H9 (cell line): Measurements from ENCODE around the gene REXO2. TPM values are rescaled to one million over a fixed set of nuclear protein-coding genes. Genes with fewer than 3 reads are reported as not detected.

Experiments used
- DNase-seq: peaks from one replicate; pipeline ENCODE4 v3.0.0-alpha.2; 2017
- H2AFZ ChIP-seq: one replicate; pipeline ENCODE4 v1.6.1; 2013; ENCODE audit warnings: mild to moderate bottlenecking, low read length, control low read depth, moderate library complexity
- H2AK5ac ChIP-seq: 2 replicates; pipeline ENCODE4 v1.6.1; 2013; ENCODE audit warnings: low read length, control low read depth, mixed read lengths; ENCODE audit not compliant: insufficient read length
- H2BK120ac ChIP-seq: one replicate; pipeline ENCODE4 v1.6.1; 2013; ENCODE audit warnings: low read depth, mild to moderate bottlenecking, low read length, control low read depth, inconsistent platforms; ENCODE audit not compliant: poor library complexity, severe bottlenecking
- H2BK12ac ChIP-seq: 2 replicates; pipeline ENCODE4 v1.6.1; 2013; ENCODE audit warnings: low read length, control low read depth, mixed read lengths, low read depth; ENCODE audit not compliant: insufficient read length
- H2BK15ac ChIP-seq: 2 replicates; pipeline ENCODE4 v1.6.1; 2013; ENCODE audit warnings: low read depth, low read length, control low read depth
- H2BK20ac ChIP-seq: one replicate; pipeline ENCODE4 v1.6.1; 2013; ENCODE audit warnings: low read depth, mild to moderate bottlenecking, low read length, control low read depth, inconsistent platforms; ENCODE audit not compliant: poor library complexity, severe bottlenecking
- H2BK5ac ChIP-seq: 2 replicates; pipeline ENCODE4 v1.6.1; 2013; ENCODE audit warnings: low read length, control low read depth, mixed read lengths; ENCODE audit not compliant: insufficient read length
- H3K14ac ChIP-seq: 2 replicates; pipeline ENCODE4 v1.6.1; 2013; ENCODE audit warnings: low read length, control low read depth; ENCODE audit not compliant: insufficient read depth
- H3K18ac ChIP-seq: 2 replicates; pipeline ENCODE4 v1.6.1; 2013; ENCODE audit warnings: low read depth, mild to moderate bottlenecking, mixed read lengths, low read length, control low read depth; ENCODE audit not compliant: insufficient read length
- H3K23ac ChIP-seq: 2 replicates; pipeline ENCODE4 v1.6.1; 2013; ENCODE audit warnings: low read length, control low read depth, mixed read lengths, low read depth; ENCODE audit not compliant: insufficient read length
- H3K23me2 ChIP-seq: 2 replicates; pipeline ENCODE4 v1.6.1; 2013; ENCODE audit warnings: low read depth, mild to moderate bottlenecking, mixed read lengths, low read length, control low read depth; ENCODE audit not compliant: insufficient read length, poor library complexity, severe bottlenecking
- H3K27ac ChIP-seq: 2 replicates; pipeline ENCODE4 v1.5.1; 2013; ENCODE audit warnings: low read length, control low read depth, mixed read lengths, low read depth; ENCODE audit not compliant: insufficient read length
- H3K27me3 ChIP-seq: 2 replicates; pipeline ENCODE4 v1.6.1; 2013; ENCODE audit warnings: low read length, control low read depth, inconsistent platforms; ENCODE audit not compliant: insufficient read depth
- H3K4ac ChIP-seq: 2 replicates; pipeline ENCODE4 v1.6.1; 2013; ENCODE audit warnings: low read depth, mild to moderate bottlenecking, control low read depth, inconsistent platforms, low read length, moderate library complexity
- H3K4me1 ChIP-seq: 2 replicates; pipeline ENCODE4 v1.6.1; 2013; ENCODE audit warnings: low read length, control low read depth, inconsistent platforms; ENCODE audit not compliant: insufficient read depth
- H3K4me2 ChIP-seq: 2 replicates; pipeline ENCODE4 v1.6.1; 2013; ENCODE audit warnings: low read length, control low read depth, mixed read lengths; ENCODE audit not compliant: insufficient read length, insufficient read depth
- H3K56ac ChIP-seq: 2 replicates; pipeline ENCODE4 v1.6.1; 2013; ENCODE audit warnings: low read depth, mild to moderate bottlenecking, mixed read lengths, low read length, control low read depth; ENCODE audit not compliant: insufficient read length
- H3K79me1 ChIP-seq: 2 replicates; pipeline ENCODE4 v1.6.1; 2013; ENCODE audit warnings: low read depth, mild to moderate bottlenecking, moderate library complexity, low read length, control low read depth, inconsistent platforms; ENCODE audit not compliant: insufficient read depth, poor library complexity, severe bottlenecking
- H3K79me2 ChIP-seq: 2 replicates; pipeline ENCODE4 v1.6.1; 2013; ENCODE audit warnings: low read length, control low read depth, inconsistent platforms; ENCODE audit not compliant: insufficient read depth
- H3K9ac ChIP-seq: 2 replicates; pipeline ENCODE4 v1.6.1; 2013; ENCODE audit warnings: low read length, control low read depth, mixed read lengths; ENCODE audit not compliant: insufficient read length; ENCODE audit errors: extremely low read depth
- H3K9me3 ChIP-seq: one replicate; pipeline ENCODE4 v1.6.1; 2013; ENCODE audit warnings: low read depth, low read length, inconsistent platforms; ENCODE audit not compliant: control insufficient read depth
- H3T11ph ChIP-seq: one replicate; pipeline ENCODE4 v1.6.1; 2013; ENCODE audit warnings: mild to moderate bottlenecking, low read length, control low read depth, inconsistent platforms
- H4K20me1 ChIP-seq: one replicate; pipeline ENCODE4 v1.6.1; 2013; ENCODE audit not compliant: control insufficient read depth, insufficient read length, insufficient read depth
- H4K5ac ChIP-seq: 2 replicates; pipeline ENCODE4 v1.6.1; 2013; ENCODE audit warnings: low read depth, mild to moderate bottlenecking, mixed read lengths, low read length, control low read depth; ENCODE audit not compliant: insufficient read length
- H4K8ac ChIP-seq: replicated peaks from 2 replicates; pipeline ENCODE4 v1.6.1; 2013; ENCODE audit warnings: low read length, control low read depth, mixed read lengths, low read depth; ENCODE audit not compliant: insufficient read length
- H4K91ac ChIP-seq: 2 replicates; pipeline ENCODE4 v1.6.1; 2013; ENCODE audit warnings: low read depth, mild to moderate bottlenecking, moderate library complexity, mixed read lengths, low read length, control low read depth; ENCODE audit not compliant: insufficient read length
- H3K27ac Mint-ChIP-seq, 3 experiments: 2 replicates in 2 of 3; 3 replicates in 1 of 3; pipeline ENCODE4 v1.8.0; 2020 to 2021; ENCODE audit warnings: mixed read lengths in 3 of 3, mild to moderate bottlenecking in 1 of 3, moderate library complexity in 1 of 3
- H3K27me3 Mint-ChIP-seq: 2 replicates; pipeline ENCODE4 v1.8.0; 2021; ENCODE audit warnings: low read depth, mild to moderate bottlenecking, moderate library complexity, mixed read lengths
- H3K36me3 Mint-ChIP-seq, 3 experiments: 2 replicates in 2 of 3; 3 replicates in 1 of 3; pipeline ENCODE4 v1.8.0; 2020 to 2021; ENCODE audit warnings: low read depth in 3 of 3, mixed read lengths in 3 of 3; ENCODE audit not compliant: insufficient read depth in 1 of 3
- H3K4me1 Mint-ChIP-seq, 2 experiments: 2 replicates each; pipeline ENCODE4 v1.8.0; 2020; ENCODE audit warnings: mixed read lengths in 2 of 2
- H3K4me3 Mint-ChIP-seq, 2 experiments: 2 replicates in 1 of 2; 3 replicates in 1 of 2; pipeline ENCODE4 v1.8.0; 2020 to 2021; ENCODE audit warnings: mild to moderate bottlenecking in 2 of 2, mixed read lengths in 2 of 2, moderate library complexity in 1 of 2
- H3K9me3 Mint-ChIP-seq, 2 experiments: 2 replicates in 1 of 2; 3 replicates in 1 of 2; pipeline ENCODE4 v1.8.0; 2020; ENCODE audit warnings: mild to moderate bottlenecking in 2 of 2, mixed read lengths in 2 of 2, moderate library complexity in 1 of 2
- CTCF ChIP-seq: fragments of 200-600 bp; sonication (generic); conservative IDR thresholded peaks from 3 replicates; pipeline ENCODE4 v1.8.0; 2021; ENCODE audit warnings: antibody characterized with exemption, mild to moderate bottlenecking
- WGBS: extraction: QIAGEN DNeasy Blood & Tissue Kit; methylation state at CpG from one replicate; pipeline ENCODE4 v1.1.7; 2013; ENCODE audit warnings: missing lambda C conversion rate, low lambda C conversion rate, mixed read lengths; ENCODE audit not compliant: insufficient read length; ENCODE audit errors: extremely low coverage; 5-methylcytosine and 5-hydroxymethylcytosine counted together
- total RNA-seq: library from RNA; stranded (reverse); gene quantifications from 2 replicates; pipeline ENCODE4 v1.2.1, GENCODE V29; 2021

Gene REXO2
- total RNA-seq, 1 experiment from 2014 or later: 92.8 TPM

GRCh38 chr11:114449845-114450244 lies 10.6 kb downstream of the REXO2 start:
- no peak overlapping the region for H3K4me3 Mint-ChIP-seq

More at GRCh38 chr11:114449845-114450244, 10.6 kb downstream of the REXO2 start:
- Histone ChIP-seq H2BK5ac (no peak overlapping the region), H3K79me1 (no peaks in the 10 kb centered on the region), H3K79me2 (peaks cover 2% of the 10 kb centered on the region; the same call in 1 of the 2 replicates), H2BK120ac (no peak overlapping the region), H3K56ac (no peak overlapping the region), H3K4me2 (no peak overlapping the region), H3K18ac (no peak overlapping the region), H2AK5ac (no peak overlapping the region), H2AFZ (no peak overlapping the region), H3K4me1 (no peaks in the 10 kb centered on the region), H2BK12ac (no peak overlapping the region), H3T11ph (no peak overlapping the region), H2BK15ac (no peak overlapping the region), H2BK20ac (no peak overlapping the region), H3K27me3 (no peaks in the 10 kb centered on the region), H4K20me1 (no peaks in the 10 kb centered on the region), H3K27ac (no peak overlapping the region), H3K9ac (no peak overlapping the region), H3K23ac (no peak overlapping the region), H4K5ac (no peak overlapping the region), H3K23me2 (no peaks in the 10 kb centered on the region), H3K14ac (no peak overlapping the region), H3K9me3 (no peaks in the 10 kb centered on the region), H4K8ac (no peak overlapping the region), H4K91ac (no peak overlapping the region), H3K4ac (no peak overlapping the region)
- no CpG with 5 or more reads among the region's 6 CpGs for WGBS
- Mint-ChIP-seq H3K36me3 (peaks cover 29 to 58% (median 39%) of the 10 kb centered on the region in 3 experiments; a peak in 6 of 7 replicates), H3K4me1 (0 out of 4 replicates have a peak, but pooled peaks cover 0 to 5% of the 10 kb centered on the region in 2 experiments), H3K9me3 (no peaks in the 10 kb centered on the region), H3K27me3 (no peaks in the 10 kb centered on the region), H3K27ac (no peak overlapping the region)
- no peak for DNase-seq
- TF ChIP-seq CTCF: no peak
